Muscle layer of colon (tissue), 2 donors: ENCODE measurements around the gene PI3.
"Not testable (repeated sequence)": the region's sequence is repeated elsewhere in the genome, so short reads cannot be mapped to it uniquely, and the experiment has no call there.

ENCODE experiments used
- H3K27ac ChIP-seq: one replicate; pipeline ENCODE4 v1.7.0; 2013; ENCODE audit warnings: low read depth, mild to moderate bottlenecking, low read length, moderate library complexity
- H3K27me3 ChIP-seq, 2 donors: one replicate each; pipeline ENCODE4 v1.7.0; 2013; ENCODE audit warnings: low read length in 2 of 2, mild to moderate bottlenecking in 2 of 2; ENCODE audit not compliant: insufficient read depth in 2 of 2, control insufficient read depth in 1 of 2
- H3K36me3 ChIP-seq: one replicate; pipeline ENCODE4 v1.7.0; 2013; ENCODE audit warnings: mild to moderate bottlenecking, low read length; ENCODE audit not compliant: insufficient read depth
- H3K4me1 ChIP-seq: one replicate; pipeline ENCODE4 v1.7.0; 2013; ENCODE audit warnings: mild to moderate bottlenecking, low read length; ENCODE audit not compliant: insufficient read depth
- H3K4me3 ChIP-seq, 2 donors: one replicate each; pipeline ENCODE4 v1.7.0; 2013; ENCODE audit warnings: low read length in 2 of 2, low read depth in 1 of 2, mild to moderate bottlenecking in 1 of 2, moderate library complexity in 1 of 2
- H3K9ac ChIP-seq: one replicate; pipeline ENCODE4 v1.7.0; 2013; ENCODE audit warnings: low read length
- H3K9me3 ChIP-seq: one replicate; pipeline ENCODE4 v1.7.0; 2013; ENCODE audit warnings: mild to moderate bottlenecking, low read length
- donor health status: abdominal sarcoma.
- donor health status: Adenocarcinoma of cecum.

The PI3 gene, protein sequence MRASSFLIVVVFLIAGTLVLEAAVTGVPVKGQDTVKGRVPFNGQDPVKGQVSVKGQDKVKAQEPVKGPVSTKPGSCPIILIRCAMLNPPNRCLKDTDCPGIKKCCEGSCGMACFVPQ

DNA sequence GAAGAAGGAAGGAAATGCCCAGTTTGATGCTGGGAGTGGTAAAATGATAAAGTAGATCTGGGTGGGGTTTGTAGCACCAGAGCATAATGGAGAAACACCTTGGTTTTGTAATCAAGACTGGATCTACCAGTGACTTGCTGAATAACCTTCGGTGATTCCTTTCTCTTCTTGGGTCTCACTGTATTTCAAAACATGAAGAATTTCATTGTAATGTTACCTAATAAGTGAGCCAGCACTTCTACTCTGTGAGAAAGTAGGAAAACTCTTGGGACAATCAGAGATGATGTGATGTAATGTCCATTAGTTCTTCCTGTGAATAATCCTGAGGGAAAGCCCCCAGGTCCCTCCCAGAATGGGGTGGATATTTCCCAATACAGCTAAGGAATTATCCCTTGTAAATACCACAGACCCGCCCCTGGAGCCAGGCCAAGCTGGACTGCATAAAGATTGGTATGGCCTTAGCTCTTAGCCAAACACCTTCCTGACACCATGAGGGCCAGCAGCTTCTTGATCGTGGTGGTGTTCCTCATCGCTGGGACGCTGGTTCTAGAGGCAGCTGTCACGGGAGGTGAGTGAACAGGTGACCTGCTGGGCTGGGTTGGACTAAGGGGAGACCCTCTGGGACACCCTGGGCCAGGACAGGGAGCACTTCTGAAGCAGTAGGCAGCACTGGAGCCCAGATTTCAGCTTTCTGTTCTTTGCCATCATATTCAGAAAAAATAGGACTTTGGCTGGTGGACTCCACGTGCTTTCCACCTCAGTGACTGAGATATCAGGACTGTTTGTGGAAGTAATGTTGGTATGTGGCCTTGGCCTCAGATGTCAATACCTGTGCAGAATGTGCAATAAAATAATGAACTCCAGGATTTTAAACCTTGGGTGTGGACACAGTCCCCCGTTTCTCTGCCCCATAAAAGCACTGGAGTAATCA lies at the start of gene PI3:
TSS of gene PI3 (plus strand) at position 469 of the 931 bp plus-strand sequence. CDS start at position 490, 21 bp downstream.
- Histone ChIP-seq H3K4me1 (no peaks in the 10 kb centered on the region), H3K9ac (no peak within 1 kb of the TSS), H3K4me3 (no peak within 1 kb of the TSS), H3K27me3 (no peaks in the 10 kb centered on the region), H3K9me3 (no peaks in the 10 kb centered on the region), H3K36me3 (no peaks in the 10 kb centered on the region), H3K27ac (no peak within 1 kb of the TSS)

DNA sequence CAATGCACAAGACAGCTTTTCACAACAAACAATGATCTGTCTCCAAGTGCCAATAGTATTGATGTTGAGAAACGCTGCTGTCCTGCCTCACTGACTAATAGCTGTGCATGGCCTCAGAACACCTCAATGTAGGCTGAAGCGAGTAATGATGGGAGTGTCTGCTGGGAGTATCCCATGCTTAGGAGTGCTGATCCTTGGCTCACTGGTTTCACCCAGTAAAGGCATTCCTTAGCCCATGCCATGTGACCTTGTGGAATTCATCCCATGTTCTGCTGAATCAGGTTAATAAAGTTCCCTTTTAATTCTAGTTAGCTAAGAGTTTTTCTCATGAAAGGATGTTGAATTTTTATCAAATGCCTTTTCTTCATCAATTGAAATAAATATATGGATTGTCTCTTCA lies 46.6 kb upstream of the PI3 start:
- H3K27ac ChIP-seq, result no peak overlapping the region
- H3K36me3 ChIP-seq, result no peaks in the 10 kb centered on the region
- H3K4me3 ChIP-seq, result no peak overlapping the region
- H3K27me3 ChIP-seq, result no peaks in the 10 kb centered on the region
- H3K4me1 ChIP-seq, result no peaks in the 10 kb centered on the region
- no peak overlapping the region for H3K9ac ChIP-seq
- H3K9me3 ChIP-seq, result no peaks in the 10 kb centered on the region

- Histone ChIP-seq H3K9me3 (no peaks in the 10 kb centered on the region), H3K4me3 (no peak overlapping the region), H3K36me3 (no peaks in the 10 kb centered on the region), H3K4me1 (no peaks in the 10 kb centered on the region), H3K9ac (no peak overlapping the region), H3K27ac (no peak overlapping the region), H3K27me3 (peaks cover 0 to 5% of the 10 kb centered on the region in 2 donors)
Observed at GRCh38 chr20:45136911-45137310, 37.8 kb upstream of the PI3 start.

GRCh38 chr20:45138561-45139300 lies 36.0 kb upstream of the PI3 start:
- H3K4me3 ChIP-seq, result no peak overlapping the region
- H3K4me1 ChIP-seq, result no peaks in the 10 kb centered on the region
- H3K36me3 ChIP-seq, result no peaks in the 10 kb centered on the region
- H3K9ac ChIP-seq, result no peak overlapping the region
- peaks cover 0 to 5% of the 10 kb centered on the region in 2 donors for H3K27me3 ChIP-seq
- no peaks in the 10 kb centered on the region for H3K9me3 ChIP-seq
- H3K27ac ChIP-seq, result no peak overlapping the region

DNA sequence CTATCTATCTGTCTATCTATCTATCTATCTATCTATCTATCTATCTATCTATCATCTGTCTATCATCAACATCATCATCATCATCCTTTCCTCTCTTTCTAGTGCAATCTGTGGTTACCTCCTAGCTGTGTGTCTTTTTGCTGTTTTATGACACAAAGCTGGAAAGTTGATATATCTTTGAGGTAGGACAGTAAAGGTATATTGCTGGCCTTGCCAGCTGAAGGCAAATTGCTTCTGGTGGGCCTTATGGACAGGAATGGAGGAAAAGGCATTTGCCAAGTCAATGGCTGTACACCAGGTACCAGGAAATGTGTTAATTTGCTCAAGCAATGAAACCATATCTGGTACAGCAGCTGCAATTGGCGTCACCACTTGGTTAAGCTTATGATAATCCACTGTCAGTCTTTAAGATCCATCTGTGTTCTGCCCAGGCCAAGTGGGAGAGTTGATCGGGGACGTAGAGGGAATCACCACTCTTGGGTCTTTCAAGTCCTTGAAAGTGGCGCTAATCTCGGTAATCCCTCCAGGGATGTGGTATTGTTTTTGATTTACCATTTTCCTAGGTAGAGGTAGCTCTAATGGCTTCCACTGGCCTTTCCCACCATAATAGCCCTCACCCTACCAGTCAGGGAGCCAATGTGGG lies 34.8 kb upstream of the PI3 start:
- not testable (repeated sequence) for H3K27ac ChIP-seq, H3K4me1 ChIP-seq, H3K4me3 ChIP-seq, H3K27me3 ChIP-seq, H3K9ac ChIP-seq, H3K36me3 ChIP-seq, H3K9me3 ChIP-seq

DNA sequence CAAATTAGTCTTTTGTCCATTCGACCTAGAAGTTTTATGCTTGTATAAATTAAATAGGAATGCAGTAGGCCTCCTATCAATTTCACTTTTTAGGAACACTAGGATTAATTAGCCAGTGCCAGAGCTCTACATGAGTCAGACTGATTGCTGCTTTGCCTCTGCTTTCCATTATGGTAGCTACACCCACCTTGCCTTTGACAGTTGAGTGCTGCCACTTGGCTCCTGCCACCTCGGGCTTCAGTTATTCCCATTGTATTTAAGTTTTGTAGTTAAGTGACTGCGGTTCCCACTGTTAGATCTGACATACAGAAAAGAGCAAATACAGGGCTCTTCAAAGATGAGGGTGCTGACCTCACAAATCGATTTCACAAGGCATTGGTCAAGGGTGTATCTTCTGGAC lies 33.9 kb upstream of the PI3 start:
- Histone ChIP-seq H3K9me3 (no peaks in the 10 kb centered on the region), H3K27ac (no peak overlapping the region), H3K9ac (no peak overlapping the region), H3K4me1 (no peaks in the 10 kb centered on the region), H3K27me3 (peaks cover 0 to 5% of the 10 kb centered on the region in 2 donors), H3K36me3 (no peaks in the 10 kb centered on the region), H3K4me3 (no peak overlapping the region)

- no peak overlapping the region for H3K4me3 ChIP-seq
- no peaks in the 10 kb centered on the region for H3K4me1 ChIP-seq
- H3K36me3 ChIP-seq, result no peaks in the 10 kb centered on the region
- no peaks in the 10 kb centered on the region for H3K27me3 ChIP-seq
- H3K9me3 ChIP-seq, result no peaks in the 10 kb centered on the region
- no peak overlapping the region for H3K27ac ChIP-seq
- H3K9ac ChIP-seq, result no peak overlapping the region
Observed at GRCh38 chr20:45149062-45149461, 25.6 kb upstream of the PI3 start.

DNA sequence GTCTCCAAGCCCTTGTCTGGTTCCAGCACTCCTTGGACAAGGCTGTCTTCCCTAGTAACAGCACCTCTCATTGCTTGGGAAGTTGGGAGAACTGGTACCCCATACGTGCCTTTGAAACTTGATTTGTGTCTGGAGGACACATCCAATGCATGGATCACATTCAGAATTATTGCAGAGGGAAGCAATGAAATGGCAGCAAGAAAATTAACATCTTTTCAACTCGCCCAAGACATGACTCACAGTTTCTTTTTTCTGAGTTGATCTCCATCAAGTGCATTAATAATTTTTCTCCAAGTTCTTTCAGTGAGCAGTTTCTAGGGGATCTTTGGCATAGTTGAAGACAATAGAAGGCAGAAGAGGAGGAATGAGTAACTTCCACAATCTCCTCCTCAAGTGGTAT lies 22.3 kb upstream of the PI3 start:
- H3K27me3 ChIP-seq, result no peaks in the 10 kb centered on the region

DNA sequence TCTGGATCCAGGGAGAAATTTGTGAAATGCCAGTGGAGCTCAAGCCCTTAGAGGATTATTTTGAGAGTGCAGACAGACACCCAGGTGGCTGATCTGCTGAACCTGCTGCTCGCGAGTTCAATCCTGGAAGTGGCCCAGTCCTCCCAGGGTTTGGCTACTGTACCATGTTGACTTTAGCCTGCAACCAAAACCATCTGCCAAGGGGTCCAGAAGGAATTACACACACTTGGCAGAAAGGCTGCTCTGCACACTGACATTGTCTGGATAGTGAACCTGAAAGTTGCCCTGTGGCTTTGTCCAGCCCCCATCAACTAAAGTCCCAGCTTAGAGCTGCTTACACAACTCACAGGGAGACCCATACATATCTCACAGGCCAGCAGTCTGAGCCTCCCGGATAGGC lies 21.6 kb upstream of the PI3 start:
- Histone ChIP-seq H3K9me3 (no peaks in the 10 kb centered on the region), H3K4me3 (no peak overlapping the region), H3K27ac (no peak overlapping the region), H3K27me3 (no peaks in the 10 kb centered on the region), H3K36me3 (no peaks in the 10 kb centered on the region), H3K9ac (no peak overlapping the region), H3K4me1 (peaks cover 9% of the 10 kb centered on the region)

More for the DNA sequence above, 22.3 kb upstream of the PI3 start:
- H3K9ac ChIP-seq, result no peak overlapping the region
- H3K4me3 ChIP-seq, result no peak overlapping the region
- H3K27ac ChIP-seq, result no peak overlapping the region
- no peaks in the 10 kb centered on the region for H3K36me3 ChIP-seq
- no peaks in the 10 kb centered on the region for H3K9me3 ChIP-seq
- H3K4me1 ChIP-seq, result peaks cover 2% of the 10 kb centered on the region

DNA sequence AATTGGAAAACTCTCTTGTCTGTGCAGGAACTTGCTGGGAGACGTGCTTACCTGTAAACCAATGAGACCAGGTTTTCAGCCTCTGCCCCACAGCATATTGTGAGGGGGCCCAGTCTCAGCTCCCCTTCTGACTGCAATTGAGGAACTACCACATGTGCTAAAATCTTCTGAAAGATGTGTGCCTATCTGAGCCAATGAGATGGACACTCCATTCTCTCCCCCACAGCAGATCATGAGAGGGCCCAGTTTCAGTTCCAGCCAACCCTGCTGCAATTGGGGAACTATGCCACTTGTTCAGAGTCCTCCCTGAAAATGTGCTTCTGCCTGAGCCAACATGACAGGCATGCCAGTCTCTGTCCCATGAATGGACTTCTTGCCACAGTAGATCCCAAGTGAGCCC lies 20.9 kb upstream of the PI3 start:
- Histone ChIP-seq H3K9ac (no peak overlapping the region), H3K4me1 (peaks cover 12% of the 10 kb centered on the region), H3K4me3 (no peak overlapping the region), H3K27ac (no peak overlapping the region), H3K36me3 (no peaks in the 10 kb centered on the region), H3K9me3 (no peaks in the 10 kb centered on the region), H3K27me3 (no peaks in the 10 kb centered on the region)

DNA sequence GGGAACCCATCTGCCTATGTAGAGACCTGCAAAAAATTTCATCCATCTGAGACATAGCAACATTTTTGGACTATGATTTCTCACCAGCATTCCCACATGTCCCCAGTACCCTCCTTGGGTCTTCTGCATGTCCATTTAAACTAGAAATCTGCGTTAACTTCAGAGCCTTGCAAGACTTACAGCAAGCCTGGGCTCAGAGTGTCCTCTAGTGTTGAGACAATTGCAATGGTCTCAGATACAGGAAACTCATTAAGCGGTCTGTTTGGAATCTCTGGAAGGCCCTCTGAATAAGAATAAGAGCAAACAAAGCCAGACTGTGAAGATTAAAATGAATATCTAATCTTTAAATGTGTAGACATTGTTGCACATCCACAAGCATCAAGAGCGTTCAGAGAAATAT lies 20.5 kb upstream of the PI3 start:
- H3K27me3 ChIP-seq, result no peaks in the 10 kb centered on the region
- no peaks in the 10 kb centered on the region for H3K9me3 ChIP-seq
- H3K9ac ChIP-seq, result no peak overlapping the region
- H3K4me1 ChIP-seq, result peaks cover 12% of the 10 kb centered on the region
- no peak overlapping the region for H3K27ac ChIP-seq
- no peaks in the 10 kb centered on the region for H3K36me3 ChIP-seq
- no peak overlapping the region for H3K4me3 ChIP-seq
